ENCODE results near the gene OR52H1.

GRCh38 chr11:5557751-5558150 lies 9.4 kb upstream of the OR52H1 start:
- no peak for TF ChIP-seq POLR2A (IDR thresholded peaks at IDR 0.05)
- TF ChIP-seq CTCF (IDR thresholded peaks at IDR 0.05) = no peak
- no peak for TF ChIP-seq EP300 (IDR thresholded peaks at IDR 0.05)

All from ovary (tissue), 3 donors.